Right forelimb (tissue), 1 donor: ENCODE results near the gene TAX1BP1.

Experiments
- DNase-seq: peaks from one replicate; pipeline ENCODE4 v3.0.0-alpha.2; 2018

TAX1BP1 gene

GRCh38 chr7:27739909-27740448 is at the start of gene TAX1BP1:
TAX1BP1 (plus strand) TSS chr7:27740162; CDS start chr7:27748525, 8,363 bp downstream.
- peak; percentile 98 for DNase-seq

- DNase-seq = no peak
Observed at GRCh38 chr7:27690649-27691048, 49.3 kb upstream of the TAX1BP1 start.

- DNase-seq = no peak
Observed at GRCh38 chr7:27693794-27694193, 46.2 kb upstream of the TAX1BP1 start.

GRCh38 chr7:27695096-27695495 is 44.9 kb upstream of the TAX1BP1 start:
- DNase-seq = no peak

DNA sequence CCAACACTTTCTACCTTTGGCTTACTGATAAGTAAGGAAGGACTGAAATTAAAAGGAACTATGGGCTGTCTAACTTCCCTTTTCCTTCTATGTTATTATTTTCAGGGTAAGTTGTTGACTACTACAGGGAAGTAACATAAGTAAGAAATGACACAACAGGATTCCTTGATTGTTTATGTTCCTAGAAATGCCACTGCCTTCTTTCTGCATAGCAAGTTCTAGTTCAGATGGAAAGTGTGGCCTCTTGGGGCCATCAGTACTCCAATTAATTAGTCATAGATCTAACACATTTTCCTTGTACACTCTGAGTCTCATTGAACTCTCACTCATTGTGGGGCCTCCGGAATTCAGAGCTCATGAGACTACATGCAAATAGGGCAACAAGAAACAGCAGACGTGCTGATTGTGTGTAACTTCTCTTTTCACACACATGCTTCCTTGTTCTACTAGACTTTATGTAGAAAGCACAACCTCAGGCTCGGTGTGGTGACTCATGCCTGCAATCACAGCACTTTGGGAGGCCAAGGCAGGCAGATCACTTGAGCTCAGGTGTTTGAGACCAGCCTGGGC is 42.0 kb upstream of the TAX1BP1 start:
- no peak for DNase-seq

- DNase-seq = no peak
Observed at GRCh38 chr7:27699751-27700150, 40.2 kb upstream of the TAX1BP1 start.

GRCh38 chr7:27700501-27700900 is 39.5 kb upstream of the TAX1BP1 start:
- no peak for DNase-seq

DNA sequence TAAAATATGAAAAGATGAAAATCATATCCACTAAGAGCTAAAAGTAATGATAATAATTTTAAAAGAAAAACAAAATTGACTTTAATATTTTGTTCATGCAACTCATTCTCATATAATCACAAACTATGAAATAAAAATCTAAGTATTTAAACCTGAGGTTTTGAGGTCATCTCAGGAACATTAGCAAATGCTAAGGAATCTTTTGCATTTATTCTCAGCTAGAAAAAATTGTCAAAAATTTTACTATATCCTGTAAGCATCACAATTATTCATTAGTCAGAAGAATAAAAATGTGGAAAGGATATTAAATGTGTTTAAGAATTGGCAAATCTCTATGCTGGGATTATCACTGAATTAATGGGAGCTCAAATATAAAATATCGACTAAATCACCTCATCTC is 36.8 kb upstream of the TAX1BP1 start:
- DNase-seq = no peak

DNA sequence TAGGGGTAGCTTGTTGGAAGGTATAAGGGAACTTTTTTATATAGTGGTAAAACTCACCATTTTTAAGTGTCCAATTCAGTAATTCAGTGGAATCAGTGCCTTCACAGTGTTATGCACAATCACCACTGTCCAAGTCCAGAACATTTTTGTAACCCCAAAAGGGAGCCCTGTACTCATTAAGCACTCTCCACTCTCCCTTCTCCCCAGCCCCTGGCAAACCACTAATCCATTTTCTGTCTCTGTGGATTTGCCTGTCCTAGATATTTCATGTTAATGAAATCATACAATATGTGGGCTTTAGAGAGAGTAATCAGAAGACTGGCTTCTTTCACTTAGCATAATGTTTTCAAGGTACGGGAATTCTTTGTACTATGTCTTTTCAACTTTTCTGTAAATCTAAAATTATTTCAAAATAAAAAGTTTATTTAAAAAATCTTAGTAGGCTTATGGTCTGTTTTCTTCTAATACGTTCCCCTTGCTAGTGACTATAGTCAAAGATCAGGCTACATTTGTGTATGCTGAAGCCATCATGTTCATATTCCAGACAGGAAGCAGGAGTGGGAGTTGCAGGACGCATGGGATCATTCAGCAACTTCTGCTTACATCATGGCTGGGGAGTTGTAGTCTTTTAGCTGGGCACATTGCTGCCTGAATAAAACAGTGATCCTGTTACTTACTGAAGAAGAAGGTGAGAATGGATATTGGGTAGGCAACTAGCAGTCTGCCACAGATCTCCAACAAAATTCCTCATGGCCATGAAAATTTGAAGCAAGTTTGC is 35.4 kb upstream of the TAX1BP1 start:
- DNase-seq = no peak

DNA sequence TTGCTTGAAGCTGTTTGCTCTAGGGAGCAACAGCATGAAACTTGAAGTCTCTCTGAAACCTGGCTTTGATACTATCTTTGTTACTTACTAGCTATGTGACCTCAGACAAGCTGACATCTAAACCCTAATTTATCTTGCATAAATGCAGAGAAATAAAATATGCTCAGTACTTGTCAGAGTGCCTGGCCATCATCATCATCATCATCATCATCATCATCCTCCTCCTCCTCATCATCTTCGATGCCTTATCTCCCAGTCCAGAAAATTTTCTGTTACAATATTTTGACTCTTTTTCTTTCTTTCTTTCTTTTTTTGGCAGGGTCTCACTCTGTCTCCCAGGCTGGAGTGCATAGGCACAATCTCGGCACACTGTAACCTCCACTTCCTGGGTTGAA is 34.8 kb upstream of the TAX1BP1 start:
- no peak for DNase-seq

DNA sequence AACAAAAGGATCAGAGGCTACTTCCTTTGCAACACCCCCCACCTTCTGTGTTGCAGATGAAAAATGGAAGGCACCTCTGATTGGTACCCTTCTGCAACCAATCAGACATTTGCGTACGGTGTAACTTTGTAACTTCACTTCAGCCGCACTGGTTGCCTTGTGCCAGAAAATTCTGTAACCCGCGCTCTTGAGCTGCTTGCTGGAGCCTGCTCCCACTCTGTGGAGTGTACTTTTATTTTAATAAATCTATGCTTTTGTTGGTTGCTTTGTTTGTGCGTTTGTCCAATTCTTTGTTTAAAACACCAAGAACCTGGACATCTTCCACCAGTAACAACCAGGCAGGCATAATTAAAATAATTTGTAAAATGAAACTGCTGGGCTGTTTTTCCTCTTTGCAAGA is 31.5 kb upstream of the TAX1BP1 start:
- DNase-seq = no peak

- no peak for DNase-seq
Observed at GRCh38 chr7:27709137-27710075, 30.6 kb upstream of the TAX1BP1 start.

DNA sequence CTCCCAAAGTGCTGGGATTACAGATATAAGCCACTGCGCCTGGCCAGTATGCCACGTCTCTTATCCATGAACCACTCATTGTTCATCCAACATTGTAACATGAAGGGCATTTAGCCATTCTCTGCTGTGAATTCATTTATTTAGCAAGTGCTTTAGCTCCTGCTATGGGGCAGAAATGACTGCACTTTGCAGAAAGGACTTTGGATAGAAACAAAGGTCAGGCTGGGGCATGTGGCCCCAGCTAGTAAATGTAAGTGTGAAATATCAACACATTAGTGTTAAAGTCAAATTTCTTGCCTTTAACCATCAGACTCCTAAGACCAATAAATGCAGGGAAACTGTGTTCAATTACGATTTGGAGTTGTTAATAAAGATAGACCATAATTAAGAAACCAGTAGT is 27.7 kb upstream of the TAX1BP1 start:
- DNase-seq = no peak

DNA sequence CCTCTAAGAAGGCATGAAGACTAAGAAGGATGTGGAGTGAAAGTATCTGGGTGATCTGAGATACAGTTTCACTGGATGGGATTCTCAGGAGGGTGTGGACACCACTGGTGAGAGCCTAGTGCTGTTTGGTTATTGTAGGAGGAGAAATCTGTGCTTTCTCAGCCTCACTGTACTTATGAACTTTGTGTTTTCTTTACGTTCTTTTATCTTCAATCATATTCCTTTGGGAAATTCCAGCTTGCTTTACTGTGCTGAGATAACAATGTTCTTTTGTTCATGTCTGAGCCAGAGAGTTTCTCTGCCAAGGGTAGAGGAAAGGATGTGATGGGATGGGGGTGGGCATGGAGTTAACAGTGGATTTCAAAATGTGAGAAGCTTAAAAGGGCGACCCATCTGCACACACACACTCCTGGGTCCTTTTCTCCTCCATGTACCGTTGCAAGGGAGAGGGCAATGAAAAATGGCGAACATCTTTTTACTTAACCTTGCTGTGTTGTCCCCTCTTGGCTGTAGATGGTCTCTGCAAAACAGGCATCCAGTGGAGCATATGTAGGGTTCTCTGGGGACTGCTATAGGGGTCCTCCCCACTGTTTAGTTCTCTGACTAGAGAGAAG is 25.0 kb upstream of the TAX1BP1 start:
- no peak for DNase-seq

GRCh38 chr7:27723085-27723484 is 16.9 kb upstream of the TAX1BP1 start:
- no peak for DNase-seq

GRCh38 chr7:27727058-27727457 is 12.9 kb upstream of the TAX1BP1 start:
- DNase-seq = no peak

DNA sequence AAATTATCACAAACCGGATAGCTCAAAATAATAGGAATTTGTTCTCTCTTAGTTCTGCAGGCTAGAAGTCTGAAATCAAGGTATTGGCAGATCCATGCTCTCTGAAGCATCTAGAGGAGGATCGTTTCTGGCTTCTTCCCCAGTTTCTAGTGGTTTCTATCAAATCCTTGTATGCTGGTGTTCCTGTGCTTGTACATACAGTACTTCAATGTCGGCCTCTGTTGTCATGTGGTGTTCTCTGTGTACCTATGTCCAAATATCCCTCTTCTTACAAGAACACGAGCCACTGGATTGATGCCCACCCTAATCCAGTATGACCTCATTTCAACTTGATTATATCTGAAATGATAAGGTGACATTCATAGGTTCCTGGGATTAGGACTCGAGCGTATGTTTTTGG is 9.8 kb upstream of the TAX1BP1 start:
- DNase-seq = no peak

- no peak for DNase-seq
Observed at GRCh38 chr7:27734583-27734982, 5.4 kb upstream of the TAX1BP1 start.

GRCh38 chr7:27735165-27735564 is 4.8 kb upstream of the TAX1BP1 start:
- DNase-seq = no peak

DNA sequence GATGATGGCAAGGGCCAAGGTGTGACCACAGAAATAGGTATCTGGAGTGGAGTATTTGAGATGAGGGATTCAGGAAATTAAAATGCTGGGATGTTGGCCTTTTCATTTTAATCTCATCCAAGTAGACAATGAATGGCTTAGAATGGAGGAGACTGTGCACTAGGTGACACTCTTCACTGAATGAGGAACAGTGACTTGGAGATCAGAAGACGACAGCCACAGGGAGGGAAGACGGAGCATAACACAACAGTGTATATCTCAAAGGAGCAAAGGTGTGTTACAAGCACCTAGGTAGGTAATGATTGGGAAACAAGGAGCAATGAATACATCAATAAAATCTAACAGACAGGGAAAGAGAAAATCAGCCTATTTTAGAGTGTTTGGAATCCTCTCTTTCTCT is 4.1 kb upstream of the TAX1BP1 start:
- DNase-seq = no peak

GRCh38 chr7:27737178-27737577 is 2.8 kb upstream of the TAX1BP1 start:
- DNase-seq = no peak

GRCh38 chr7:27737616-27738015 is 2.3 kb upstream of the TAX1BP1 start:
- no peak for DNase-seq
